GM21529 (cell line): Measurements from ENCODE around the gene SCN4B.

Source experiments
- ATAC-seq: cut with Tn5 transposase; IDR thresholded peaks from one replicate; pipeline ENCODE4 v1.9.1; 2021; ENCODE audit not compliant: unreplicated experiment

SCN4B gene

GRCh38 chr11:118132385-118133151 lies 20.1 kb downstream of the SCN4B start:
- no peak for ATAC-seq

GRCh38 chr11:118129471-118130172 lies 23.0 kb downstream of the SCN4B start:
- no peak for ATAC-seq

- no peak for ATAC-seq
These were observed 23.7 kb downstream of the SCN4B start for GRCh38 chr11:118128721-118129470.

- no peak for ATAC-seq
These were observed 24.3 kb downstream of the SCN4B start for GRCh38 chr11:118128310-118128709.

- no peak for ATAC-seq
These were observed 26.4 kb downstream of the SCN4B start for GRCh38 chr11:118126082-118126838.

- no peak for ATAC-seq
These were observed 27.6 kb downstream of the SCN4B start for GRCh38 chr11:118124929-118125535.

GRCh38 chr11:118120793-118121192 lies 31.8 kb downstream of the SCN4B start:
- no peak for ATAC-seq

GRCh38 chr11:118117790-118118601 lies 34.6 kb downstream of the SCN4B start:
- ATAC-seq: no peak

GRCh38 chr11:118115048-118115447 lies 37.6 kb downstream of the SCN4B start:
- ATAC-seq: no peak

- ATAC-seq: no peak
These were observed 38.4 kb downstream of the SCN4B start for GRCh38 chr11:118114266-118114665.

- no peak for ATAC-seq
These were observed 39.8 kb downstream of the SCN4B start for GRCh38 chr11:118112711-118113430.

- ATAC-seq: no peak
These were observed 40.9 kb downstream of the SCN4B start for GRCh38 chr11:118111744-118112035.

GRCh38 chr11:118111019-118111743 lies 41.4 kb downstream of the SCN4B start:
- ATAC-seq: no peak

- no peak for ATAC-seq
These were observed 43.4 kb downstream of the SCN4B start for GRCh38 chr11:118109231-118109630.

GRCh38 chr11:118108513-118108912 lies 44.1 kb downstream of the SCN4B start:
- no peak for ATAC-seq

- no peak for ATAC-seq
These were observed 45.8 kb downstream of the SCN4B start for GRCh38 chr11:118106789-118107335.

GRCh38 chr11:118105657-118106305 lies 46.8 kb downstream of the SCN4B start:
- ATAC-seq: no peak

GRCh38 chr11:118104491-118104890 lies 48.1 kb downstream of the SCN4B start:
- ATAC-seq: no peak
